H1 (cell line): ENCODE data around the gene CAPN15. TPM values are rescaled to one million over a fixed set of nuclear protein-coding genes. Genes with fewer than 3 reads are reported as not detected.

Source experiments
- RBBP5 ChIP-seq: IDR thresholded peaks from 2 replicates; pipeline ENCODE4 v1.7.1; 2012; ENCODE audit warnings: low read depth, mild to moderate bottlenecking, inconsistent platforms, low read length, moderate library complexity, borderline replicate concordance
- polyA plus RNA-seq, 7 experiments: library from polyadenylated mRNA; depleted of rRNA in 3 of 7; stranded (reverse) in 5 of 7; unstranded in 2 of 7; fragments of >200 nt in 5 of 7; fragments of 200-250 nt in 2 of 7; gene quantifications; 1 replicate in 5 of 7; 2 replicates in 1 of 7; 4 replicates in 1 of 7; pipeline versions ENCODE4 v1.2.1 to v1.2.3, GENCODE V29; 2011 to 2013; ENCODE audit warnings: missing spikeins in 2 of 7, mixed read lengths in 2 of 7
- total RNA-seq: library from RNA; stranded (reverse); fragmentation: NEBNext Ultra II Directional; extraction: Animal tissue kit (Norgen Biotek cat#: 25700); gene quantifications from 2 replicates; pipeline ENCODE4 v1.2.1, GENCODE V29; 2021
- TF ChIP-seq, protein P1 (sequence below), 3 experiments: IDR thresholded peaks; 1 replicate in 2 of 3; 2 replicates in 1 of 3; pipeline versions ENCODE4 v1.5.1 to v1.6.1; 2011; ENCODE audit warnings: low read length in 3 of 3, mild to moderate bottlenecking in 3 of 3, inconsistent platforms in 2 of 3, low read depth in 1 of 3, moderate library complexity in 1 of 3; ENCODE audit not compliant: insufficient read depth in 1 of 3; ENCODE audit errors: control extremely low read depth in 1 of 3
- TF ChIP-seq, protein P2 (sequence below): fragments of 300-600 bp; sonication (generic); IDR thresholded peaks from 2 replicates; pipeline ENCODE4 v1.7.1; 2012; ENCODE audit warnings: low read length, moderate library complexity, mild to moderate bottlenecking, inconsistent platforms; ENCODE audit not compliant: insufficient replicate concordance

Gene CAPN15
- total and polyA plus RNA-seq, 2 of the 8 experiments (the other 6 are each of a cell fraction or from before 2014, with no cell fraction given) = 38.9 to 76.9 TPM

- TF ChIP-seq RBBP5 = no peak
- TF ChIP-seq, protein P1, sequence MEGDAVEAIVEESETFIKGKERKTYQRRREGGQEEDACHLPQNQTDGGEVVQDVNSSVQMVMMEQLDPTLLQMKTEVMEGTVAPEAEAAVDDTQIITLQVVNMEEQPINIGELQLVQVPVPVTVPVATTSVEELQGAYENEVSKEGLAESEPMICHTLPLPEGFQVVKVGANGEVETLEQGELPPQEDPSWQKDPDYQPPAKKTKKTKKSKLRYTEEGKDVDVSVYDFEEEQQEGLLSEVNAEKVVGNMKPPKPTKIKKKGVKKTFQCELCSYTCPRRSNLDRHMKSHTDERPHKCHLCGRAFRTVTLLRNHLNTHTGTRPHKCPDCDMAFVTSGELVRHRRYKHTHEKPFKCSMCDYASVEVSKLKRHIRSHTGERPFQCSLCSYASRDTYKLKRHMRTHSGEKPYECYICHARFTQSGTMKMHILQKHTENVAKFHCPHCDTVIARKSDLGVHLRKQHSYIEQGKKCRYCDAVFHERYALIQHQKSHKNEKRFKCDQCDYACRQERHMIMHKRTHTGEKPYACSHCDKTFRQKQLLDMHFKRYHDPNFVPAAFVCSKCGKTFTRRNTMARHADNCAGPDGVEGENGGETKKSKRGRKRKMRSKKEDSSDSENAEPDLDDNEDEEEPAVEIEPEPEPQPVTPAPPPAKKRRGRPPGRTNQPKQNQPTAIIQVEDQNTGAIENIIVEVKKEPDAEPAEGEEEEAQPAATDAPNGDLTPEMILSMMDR (IDR thresholded peaks at IDR 0.05; ENCODE audit: control extremely low read depth in 1 of 3, insufficient read depth in 1 of 3, low read depth in 1 of 3, low read length in 3 of 3) = no peak
- TF ChIP-seq, protein P2, sequence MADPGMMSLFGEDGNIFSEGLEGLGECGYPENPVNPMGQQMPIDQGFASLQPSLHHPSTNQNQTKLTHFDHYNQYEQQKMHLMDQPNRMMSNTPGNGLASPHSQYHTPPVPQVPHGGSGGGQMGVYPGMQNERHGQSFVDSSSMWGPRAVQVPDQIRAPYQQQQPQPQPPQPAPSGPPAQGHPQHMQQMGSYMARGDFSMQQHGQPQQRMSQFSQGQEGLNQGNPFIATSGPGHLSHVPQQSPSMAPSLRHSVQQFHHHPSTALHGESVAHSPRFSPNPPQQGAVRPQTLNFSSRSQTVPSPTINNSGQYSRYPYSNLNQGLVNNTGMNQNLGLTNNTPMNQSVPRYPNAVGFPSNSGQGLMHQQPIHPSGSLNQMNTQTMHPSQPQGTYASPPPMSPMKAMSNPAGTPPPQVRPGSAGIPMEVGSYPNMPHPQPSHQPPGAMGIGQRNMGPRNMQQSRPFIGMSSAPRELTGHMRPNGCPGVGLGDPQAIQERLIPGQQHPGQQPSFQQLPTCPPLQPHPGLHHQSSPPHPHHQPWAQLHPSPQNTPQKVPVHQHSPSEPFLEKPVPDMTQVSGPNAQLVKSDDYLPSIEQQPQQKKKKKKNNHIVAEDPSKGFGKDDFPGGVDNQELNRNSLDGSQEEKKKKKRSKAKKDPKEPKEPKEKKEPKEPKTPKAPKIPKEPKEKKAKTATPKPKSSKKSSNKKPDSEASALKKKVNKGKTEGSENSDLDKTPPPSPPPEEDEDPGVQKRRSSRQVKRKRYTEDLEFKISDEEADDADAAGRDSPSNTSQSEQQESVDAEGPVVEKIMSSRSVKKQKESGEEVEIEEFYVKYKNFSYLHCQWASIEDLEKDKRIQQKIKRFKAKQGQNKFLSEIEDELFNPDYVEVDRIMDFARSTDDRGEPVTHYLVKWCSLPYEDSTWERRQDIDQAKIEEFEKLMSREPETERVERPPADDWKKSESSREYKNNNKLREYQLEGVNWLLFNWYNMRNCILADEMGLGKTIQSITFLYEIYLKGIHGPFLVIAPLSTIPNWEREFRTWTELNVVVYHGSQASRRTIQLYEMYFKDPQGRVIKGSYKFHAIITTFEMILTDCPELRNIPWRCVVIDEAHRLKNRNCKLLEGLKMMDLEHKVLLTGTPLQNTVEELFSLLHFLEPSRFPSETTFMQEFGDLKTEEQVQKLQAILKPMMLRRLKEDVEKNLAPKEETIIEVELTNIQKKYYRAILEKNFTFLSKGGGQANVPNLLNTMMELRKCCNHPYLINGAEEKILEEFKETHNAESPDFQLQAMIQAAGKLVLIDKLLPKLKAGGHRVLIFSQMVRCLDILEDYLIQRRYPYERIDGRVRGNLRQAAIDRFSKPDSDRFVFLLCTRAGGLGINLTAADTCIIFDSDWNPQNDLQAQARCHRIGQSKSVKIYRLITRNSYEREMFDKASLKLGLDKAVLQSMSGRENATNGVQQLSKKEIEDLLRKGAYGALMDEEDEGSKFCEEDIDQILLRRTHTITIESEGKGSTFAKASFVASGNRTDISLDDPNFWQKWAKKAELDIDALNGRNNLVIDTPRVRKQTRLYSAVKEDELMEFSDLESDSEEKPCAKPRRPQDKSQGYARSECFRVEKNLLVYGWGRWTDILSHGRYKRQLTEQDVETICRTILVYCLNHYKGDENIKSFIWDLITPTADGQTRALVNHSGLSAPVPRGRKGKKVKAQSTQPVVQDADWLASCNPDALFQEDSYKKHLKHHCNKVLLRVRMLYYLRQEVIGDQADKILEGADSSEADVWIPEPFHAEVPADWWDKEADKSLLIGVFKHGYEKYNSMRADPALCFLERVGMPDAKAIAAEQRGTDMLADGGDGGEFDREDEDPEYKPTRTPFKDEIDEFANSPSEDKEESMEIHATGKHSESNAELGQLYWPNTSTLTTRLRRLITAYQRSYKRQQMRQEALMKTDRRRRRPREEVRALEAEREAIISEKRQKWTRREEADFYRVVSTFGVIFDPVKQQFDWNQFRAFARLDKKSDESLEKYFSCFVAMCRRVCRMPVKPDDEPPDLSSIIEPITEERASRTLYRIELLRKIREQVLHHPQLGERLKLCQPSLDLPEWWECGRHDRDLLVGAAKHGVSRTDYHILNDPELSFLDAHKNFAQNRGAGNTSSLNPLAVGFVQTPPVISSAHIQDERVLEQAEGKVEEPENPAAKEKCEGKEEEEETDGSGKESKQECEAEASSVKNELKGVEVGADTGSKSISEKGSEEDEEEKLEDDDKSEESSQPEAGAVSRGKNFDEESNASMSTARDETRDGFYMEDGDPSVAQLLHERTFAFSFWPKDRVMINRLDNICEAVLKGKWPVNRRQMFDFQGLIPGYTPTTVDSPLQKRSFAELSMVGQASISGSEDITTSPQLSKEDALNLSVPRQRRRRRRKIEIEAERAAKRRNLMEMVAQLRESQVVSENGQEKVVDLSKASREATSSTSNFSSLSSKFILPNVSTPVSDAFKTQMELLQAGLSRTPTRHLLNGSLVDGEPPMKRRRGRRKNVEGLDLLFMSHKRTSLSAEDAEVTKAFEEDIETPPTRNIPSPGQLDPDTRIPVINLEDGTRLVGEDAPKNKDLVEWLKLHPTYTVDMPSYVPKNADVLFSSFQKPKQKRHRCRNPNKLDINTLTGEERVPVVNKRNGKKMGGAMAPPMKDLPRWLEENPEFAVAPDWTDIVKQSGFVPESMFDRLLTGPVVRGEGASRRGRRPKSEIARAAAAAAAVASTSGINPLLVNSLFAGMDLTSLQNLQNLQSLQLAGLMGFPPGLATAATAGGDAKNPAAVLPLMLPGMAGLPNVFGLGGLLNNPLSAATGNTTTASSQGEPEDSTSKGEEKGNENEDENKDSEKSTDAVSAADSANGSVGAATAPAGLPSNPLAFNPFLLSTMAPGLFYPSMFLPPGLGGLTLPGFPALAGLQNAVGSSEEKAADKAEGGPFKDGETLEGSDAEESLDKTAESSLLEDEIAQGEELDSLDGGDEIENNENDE = no peak
Observed at GRCh38 chr16:523097-523741, 4.3 kb upstream of the CAPN15 start (continued).
